Left forelimb (tissue), 1 donor: ENCODE results near the gene CD4.
"Not testable (repeated sequence)": the region's sequence is repeated elsewhere in the genome, so short reads cannot be mapped to it uniquely, and the experiment has no call there.

Experiments
- DNase-seq: peaks from one replicate; pipeline ENCODE4 v3.0.0-alpha.2; 2018; ENCODE audit warnings: low spot score

Gene CD4

GRCh38 chr12:6788972-6789924 is at the start of gene CD4:
TSS of gene CD4 (plus strand) at chr12:6789528. CDS start at chr12:6800139, 10,611 bp downstream.
- peak; percentile 55 for DNase-seq

DNA sequence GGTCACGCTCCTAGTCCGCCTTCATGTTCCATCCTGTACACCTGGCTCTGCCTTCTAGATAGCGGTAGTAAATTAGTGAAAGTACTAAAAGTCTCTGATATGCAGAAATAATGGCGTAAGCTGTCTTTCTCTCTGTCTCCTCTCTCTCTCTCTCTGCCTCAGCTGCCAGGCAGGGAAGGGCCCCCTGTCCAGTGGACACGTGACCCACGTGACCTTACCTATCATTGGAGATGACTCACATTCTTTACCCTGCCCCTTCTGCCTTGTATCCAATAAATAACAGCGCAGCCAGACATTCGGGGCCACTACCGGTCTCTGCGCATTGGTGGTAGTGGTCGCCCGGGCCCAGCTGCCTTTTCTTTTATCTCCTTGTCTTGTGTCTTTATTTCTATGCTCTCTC is 47.2 kb upstream of the CD4 start:
- not testable (repeated sequence) for DNase-seq

- no peak for DNase-seq
Observed at GRCh38 chr12:6742834-6743233, 46.5 kb upstream of the CD4 start.

GRCh38 chr12:6743300-6743699 is 46.0 kb upstream of the CD4 start:
- DNase-seq: not testable (repeated sequence)

DNA sequence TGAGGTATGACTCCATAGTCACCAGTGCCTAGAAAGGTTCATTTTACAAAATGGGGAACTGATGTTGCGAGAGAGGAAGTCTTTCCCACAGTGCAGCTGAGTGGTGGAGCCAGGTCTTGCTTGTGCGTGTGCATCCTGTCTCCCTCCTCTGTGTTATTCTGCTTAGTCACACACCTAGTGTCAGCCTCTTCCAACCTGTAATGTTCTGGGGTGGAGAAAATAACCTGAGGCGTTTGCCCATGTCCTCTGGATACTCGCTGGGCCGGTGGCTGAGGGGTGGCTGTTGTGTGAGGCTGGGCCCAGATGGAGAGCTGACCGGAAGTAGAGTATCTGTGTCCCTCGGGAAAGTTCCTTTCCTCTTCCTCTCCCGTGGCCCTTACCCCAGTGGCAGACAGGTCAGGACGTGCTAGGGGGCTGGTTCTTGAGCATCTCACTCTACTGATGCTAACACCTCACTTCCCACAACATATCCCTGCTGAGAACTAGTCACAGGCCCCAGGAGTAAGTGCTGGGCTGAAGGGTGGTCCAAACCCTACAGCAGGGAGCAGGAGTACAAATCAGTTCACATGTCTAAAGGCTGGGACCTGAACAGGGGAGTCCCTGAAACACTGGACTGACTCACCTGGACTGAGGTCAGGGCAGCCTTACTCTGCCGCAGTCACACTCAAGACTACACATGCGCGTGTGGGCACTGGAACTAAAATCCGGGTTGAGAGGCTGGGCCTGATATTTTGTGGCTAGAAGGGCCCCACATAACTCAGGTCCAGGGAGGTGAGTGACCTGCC is 43.4 kb upstream of the CD4 start:
- no peak for DNase-seq

DNA sequence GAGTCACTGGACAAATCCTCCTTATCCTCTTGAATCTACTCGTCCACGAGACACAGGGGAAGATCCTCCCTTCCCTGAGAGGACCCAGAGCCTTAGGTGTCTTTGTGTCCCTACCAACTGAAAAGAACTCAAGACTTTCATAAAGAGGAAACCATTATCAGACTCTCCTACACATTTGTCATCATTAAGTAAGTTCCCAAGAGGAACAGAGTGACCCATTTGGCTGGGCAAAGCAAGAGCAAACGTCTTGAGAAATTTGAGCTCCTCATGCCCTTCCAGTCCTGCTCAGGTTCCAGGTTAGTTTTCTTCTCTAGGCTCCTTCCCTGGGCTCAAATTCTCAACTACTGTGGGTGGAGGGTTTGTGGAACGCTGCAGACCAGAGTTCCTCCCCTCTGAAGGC is 42.1 kb upstream of the CD4 start:
- DNase-seq: no peak

DNA sequence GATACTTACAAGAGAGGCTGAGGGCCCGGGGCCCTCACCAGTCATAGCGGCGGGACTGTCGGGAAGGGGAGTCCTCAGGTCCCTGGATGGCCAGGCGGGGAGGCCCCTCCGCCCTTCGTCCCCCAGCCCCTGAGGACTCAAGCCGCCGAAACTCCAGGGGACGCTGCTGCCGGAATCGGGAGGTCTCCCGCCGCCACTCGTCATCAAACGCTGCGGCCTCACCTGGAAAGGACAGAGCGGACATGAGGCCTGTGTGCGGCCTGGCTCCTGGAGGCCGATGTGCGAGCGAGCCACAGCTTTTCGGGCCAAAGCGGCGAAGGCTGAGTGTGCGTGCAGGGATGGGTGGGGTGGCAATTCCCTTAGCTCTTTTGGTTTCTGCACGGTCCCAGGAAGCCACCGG is 40.6 kb upstream of the CD4 start:
- no peak for DNase-seq

- DNase-seq: no peak
Observed at GRCh38 chr12:6750506-6750905, 38.8 kb upstream of the CD4 start.

GRCh38 chr12:6751767-6752166 is 37.6 kb upstream of the CD4 start:
- no peak for DNase-seq

GRCh38 chr12:6752167-6752920 is 37.0 kb upstream of the CD4 start:
- no peak for DNase-seq

GRCh38 chr12:6752921-6753771 is 36.2 kb upstream of the CD4 start, which contains the start of gene MLF2:
TSS of gene MLF2 (minus strand) at chr12:6753141. CDS start at chr12:6752334, 807 bp downstream.
- DNase-seq: peak; percentile 99

DNA sequence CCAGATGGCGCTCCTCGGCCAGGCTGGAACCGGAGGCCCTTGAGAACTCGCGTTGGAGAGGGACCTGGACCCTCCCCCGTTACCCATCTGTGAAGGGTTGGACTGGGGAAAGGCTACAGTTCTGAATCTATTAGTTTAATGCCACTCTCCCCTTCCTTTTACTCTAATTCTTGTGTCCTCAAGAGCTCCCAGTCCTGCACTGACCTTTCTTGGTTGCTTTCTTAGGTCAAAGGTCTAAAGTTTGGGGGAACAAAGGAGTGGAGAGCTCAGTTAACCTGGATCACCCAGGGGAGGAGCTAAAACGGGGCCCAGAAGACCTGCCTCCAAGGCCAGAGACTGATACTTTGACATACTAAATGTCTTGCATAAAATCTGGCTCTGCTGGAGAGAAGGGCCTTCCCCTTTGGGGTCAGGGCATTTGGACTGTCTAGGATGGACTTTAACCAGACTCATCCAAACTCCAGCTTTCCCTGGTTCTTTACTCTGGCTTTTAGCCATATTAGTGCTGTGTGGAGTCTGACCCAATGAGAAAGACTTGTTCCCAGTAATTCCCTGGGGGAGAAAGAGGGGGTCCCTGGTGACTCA is 35.5 kb upstream of the CD4 start:
- no peak for DNase-seq

DNA sequence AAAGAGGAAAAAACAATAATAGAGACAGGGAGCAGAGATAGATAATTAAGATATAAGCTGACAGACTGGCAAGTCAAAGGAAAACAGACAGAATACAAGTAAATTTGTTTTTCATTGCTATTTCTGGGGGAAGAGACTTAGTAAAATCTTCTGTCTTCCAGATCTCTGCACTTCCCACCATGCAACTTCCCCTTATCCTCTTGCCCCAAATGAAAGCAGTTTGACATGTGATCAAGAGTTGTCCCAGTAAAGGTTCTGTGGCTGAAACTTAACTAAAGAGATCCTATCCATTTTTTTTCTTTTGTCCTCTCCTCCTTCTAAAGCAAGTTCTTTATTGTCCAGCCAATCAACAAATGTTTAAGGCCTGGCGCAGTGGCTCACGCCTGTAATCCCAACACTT is 34.9 kb upstream of the CD4 start:
- no peak for DNase-seq

DNA sequence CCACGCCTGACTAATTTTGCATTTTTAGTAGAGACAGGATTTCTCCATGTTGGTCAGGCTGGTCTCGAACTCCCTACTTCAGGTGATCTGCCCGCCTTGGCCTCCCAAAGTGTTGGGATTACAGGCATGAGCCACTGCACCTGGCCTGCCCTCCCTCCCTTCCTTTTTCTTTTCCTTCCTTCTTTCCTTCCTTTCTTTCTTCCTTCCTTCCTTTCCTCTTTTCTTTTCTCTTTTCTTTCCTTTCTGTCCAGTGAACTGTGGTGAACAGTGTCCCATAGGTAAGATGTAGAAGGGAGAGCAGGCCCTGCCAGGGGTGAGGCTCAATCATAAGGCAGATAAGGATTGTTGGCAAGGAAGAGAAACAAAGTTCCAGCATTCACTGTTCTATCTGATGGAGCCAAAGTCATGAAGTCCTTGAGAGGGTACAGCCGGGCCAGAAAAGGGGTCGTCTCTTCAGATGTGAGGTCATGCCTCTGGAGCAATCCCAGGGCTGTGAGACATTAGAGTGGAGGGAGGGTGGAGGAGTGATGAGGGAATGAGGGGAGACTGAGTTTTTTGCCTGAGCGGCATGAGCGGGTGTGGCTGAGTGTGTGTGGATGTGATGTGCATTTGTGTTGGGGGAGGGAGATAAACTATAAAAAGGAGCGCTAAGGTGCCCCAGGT is 32.2 kb upstream of the CD4 start:
- DNase-seq: no peak

DNA sequence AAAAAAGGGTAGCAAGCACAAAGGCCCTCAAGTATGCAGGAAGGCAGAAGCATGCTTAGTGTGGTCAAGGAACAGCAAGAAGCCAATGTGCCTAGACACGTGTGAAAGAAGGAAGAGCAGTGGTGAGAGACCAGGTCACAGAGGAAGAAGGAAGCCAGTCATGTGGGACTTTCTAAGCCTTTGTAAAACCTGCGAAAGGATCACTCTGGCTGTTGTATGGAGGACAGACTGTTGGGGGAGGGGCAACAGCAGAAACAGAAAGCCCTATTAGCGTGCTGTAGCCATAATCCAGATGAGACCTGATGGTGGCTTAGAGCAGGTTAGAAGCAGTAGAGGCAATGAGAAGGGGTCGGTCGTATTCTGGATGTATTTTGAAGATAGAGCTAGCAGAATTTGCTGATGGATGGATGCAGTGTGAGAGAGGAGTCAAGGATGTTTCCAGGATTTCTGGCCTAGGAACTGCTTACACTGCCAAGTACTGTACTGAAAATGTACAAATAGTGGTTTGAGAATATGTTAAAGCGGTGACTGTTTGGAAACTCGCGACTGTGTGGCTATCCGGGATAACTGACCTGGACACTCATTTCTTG is 30.7 kb upstream of the CD4 start:
- no peak for DNase-seq

- no peak for DNase-seq
Observed at GRCh38 chr12:6759741-6760140, 29.6 kb upstream of the CD4 start.

- no peak for DNase-seq
Observed at GRCh38 chr12:6763380-6763779, 25.9 kb upstream of the CD4 start.

GRCh38 chr12:6764011-6764828 is 25.1 kb upstream of the CD4 start:
- peak; percentile 96 for DNase-seq

GRCh38 chr12:6765048-6765633 is 24.2 kb upstream of the CD4 start:
- DNase-seq: no peak
